ENCODE data around the gene PRAC2. TPM values are rescaled to one million over a fixed set of nuclear protein-coding genes. Genes with fewer than 3 reads are reported as not detected.

PRAC2 gene
- total RNA-seq, 1 experiment from 2014 or later: not detected

DNA sequence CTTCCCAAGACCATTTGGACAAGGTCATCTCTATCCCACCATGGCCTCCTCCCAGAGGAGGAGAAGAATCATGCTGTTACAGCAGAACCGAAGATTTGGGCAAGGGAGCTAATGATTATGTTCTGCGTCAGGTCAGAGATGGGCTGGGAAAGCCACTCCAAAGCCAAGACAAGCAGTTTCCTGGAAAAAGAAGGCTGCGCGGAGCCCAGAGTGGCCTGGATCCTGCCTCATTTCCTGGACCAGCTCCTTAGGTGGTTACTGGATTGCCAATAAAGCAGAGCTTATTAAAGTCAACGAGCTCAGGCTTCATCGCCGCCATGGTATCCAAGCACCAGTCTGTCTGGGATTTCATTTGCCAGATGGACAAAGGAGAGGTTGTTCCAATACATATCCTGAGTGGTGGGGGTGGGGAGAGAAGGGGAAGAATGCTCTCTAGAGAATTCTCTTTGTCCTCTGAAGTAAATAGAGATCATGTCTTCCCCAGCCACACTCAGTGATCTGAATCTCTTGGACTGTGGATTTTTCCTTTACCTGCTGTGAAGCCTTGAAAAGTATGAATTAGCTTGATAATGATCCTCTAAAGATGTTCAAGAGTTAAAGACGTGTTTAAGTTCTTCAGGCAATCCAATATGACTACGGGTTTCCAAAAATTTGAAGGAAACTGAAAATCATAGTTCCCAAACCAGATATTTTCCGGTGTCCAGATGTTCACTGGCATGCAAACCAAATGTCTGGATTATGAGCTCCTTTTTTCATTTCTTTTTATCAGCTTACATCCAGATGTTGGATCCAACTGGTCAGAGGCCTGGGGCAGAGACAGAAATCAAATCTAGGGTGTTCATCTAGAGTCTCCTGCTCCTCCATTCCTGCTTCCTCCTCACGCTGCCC is 18.4 kb upstream of the PRAC2 start:
- no peaks in the 10 kb centered on the region for H3K9me3 ChIP-seq (ENCODE audit: control insufficient read depth, insufficient read depth, low read depth, low read length)
- no peaks in the 10 kb centered on the region for H3K27me3 ChIP-seq (ENCODE audit: control insufficient read depth, insufficient read depth, low read length)
- BruUV-seq (replicated peaks): no TSS peak
- intact Hi-C loops (cut with micrococcal nuclease; ENCODE audit: unreplicated experiment) (no loop called here), in situ Hi-C loops (cut with HindIII; ENCODE audit: low pct_unique_long_range_greater_than_20kb, low sequenced_read_pairs) (no loop called here)
- no peaks in the 10 kb centered on the region for H3K36me3 ChIP-seq (ENCODE audit: control insufficient read depth, insufficient read depth, low read length)
- POLR2A ChIA-PET: interaction anchor here (0.5 to 0.6 kb wide), 4 partner anchors 52 to 184 kb away, joined by 3 to 5 read pairs (median 3); no protein-coding TSS in a partner anchor
- TF ChIP-seq POLR2AphosphoS5 (IDR thresholded peaks at IDR 0.05; ENCODE audit: low read depth, low read length): no peak
- TF ChIP-seq SIN3A (IDR thresholded peaks at IDR 0.05; ENCODE audit: borderline replicate concordance, insufficient read depth, low read depth, low read length): no peak
- TF ChIP-seq, protein P1, sequence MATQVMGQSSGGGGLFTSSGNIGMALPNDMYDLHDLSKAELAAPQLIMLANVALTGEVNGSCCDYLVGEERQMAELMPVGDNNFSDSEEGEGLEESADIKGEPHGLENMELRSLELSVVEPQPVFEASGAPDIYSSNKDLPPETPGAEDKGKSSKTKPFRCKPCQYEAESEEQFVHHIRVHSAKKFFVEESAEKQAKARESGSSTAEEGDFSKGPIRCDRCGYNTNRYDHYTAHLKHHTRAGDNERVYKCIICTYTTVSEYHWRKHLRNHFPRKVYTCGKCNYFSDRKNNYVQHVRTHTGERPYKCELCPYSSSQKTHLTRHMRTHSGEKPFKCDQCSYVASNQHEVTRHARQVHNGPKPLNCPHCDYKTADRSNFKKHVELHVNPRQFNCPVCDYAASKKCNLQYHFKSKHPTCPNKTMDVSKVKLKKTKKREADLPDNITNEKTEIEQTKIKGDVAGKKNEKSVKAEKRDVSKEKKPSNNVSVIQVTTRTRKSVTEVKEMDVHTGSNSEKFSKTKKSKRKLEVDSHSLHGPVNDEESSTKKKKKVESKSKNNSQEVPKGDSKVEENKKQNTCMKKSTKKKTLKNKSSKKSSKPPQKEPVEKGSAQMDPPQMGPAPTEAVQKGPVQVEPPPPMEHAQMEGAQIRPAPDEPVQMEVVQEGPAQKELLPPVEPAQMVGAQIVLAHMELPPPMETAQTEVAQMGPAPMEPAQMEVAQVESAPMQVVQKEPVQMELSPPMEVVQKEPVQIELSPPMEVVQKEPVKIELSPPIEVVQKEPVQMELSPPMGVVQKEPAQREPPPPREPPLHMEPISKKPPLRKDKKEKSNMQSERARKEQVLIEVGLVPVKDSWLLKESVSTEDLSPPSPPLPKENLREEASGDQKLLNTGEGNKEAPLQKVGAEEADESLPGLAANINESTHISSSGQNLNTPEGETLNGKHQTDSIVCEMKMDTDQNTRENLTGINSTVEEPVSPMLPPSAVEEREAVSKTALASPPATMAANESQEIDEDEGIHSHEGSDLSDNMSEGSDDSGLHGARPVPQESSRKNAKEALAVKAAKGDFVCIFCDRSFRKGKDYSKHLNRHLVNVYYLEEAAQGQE (IDR thresholded peaks at IDR 0.05; ENCODE audit: insufficient read depth in 1 of 2, low read depth in 2 of 2, low read length in 1 of 2): no peak
- TF ChIP-seq, protein P2, sequence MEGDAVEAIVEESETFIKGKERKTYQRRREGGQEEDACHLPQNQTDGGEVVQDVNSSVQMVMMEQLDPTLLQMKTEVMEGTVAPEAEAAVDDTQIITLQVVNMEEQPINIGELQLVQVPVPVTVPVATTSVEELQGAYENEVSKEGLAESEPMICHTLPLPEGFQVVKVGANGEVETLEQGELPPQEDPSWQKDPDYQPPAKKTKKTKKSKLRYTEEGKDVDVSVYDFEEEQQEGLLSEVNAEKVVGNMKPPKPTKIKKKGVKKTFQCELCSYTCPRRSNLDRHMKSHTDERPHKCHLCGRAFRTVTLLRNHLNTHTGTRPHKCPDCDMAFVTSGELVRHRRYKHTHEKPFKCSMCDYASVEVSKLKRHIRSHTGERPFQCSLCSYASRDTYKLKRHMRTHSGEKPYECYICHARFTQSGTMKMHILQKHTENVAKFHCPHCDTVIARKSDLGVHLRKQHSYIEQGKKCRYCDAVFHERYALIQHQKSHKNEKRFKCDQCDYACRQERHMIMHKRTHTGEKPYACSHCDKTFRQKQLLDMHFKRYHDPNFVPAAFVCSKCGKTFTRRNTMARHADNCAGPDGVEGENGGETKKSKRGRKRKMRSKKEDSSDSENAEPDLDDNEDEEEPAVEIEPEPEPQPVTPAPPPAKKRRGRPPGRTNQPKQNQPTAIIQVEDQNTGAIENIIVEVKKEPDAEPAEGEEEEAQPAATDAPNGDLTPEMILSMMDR (IDR thresholded peaks at IDR 0.05): no peak
- no peak for TF ChIP-seq TCF7L2 (IDR thresholded peaks at IDR 0.05; ENCODE audit: low read depth, low read length)
- CTCF ChIA-PET: interaction anchor here (0.6 to 2.0 kb wide), 4 partner anchors 11 to 26 kb away, joined by 3 to 7 read pairs (median 5); no protein-coding TSS in a partner anchor
- no peak overlapping the region for H3K4me3 ChIP-seq (ENCODE audit: low read depth in 2 of 2, low read length in 2 of 2)
- H3K4me1 ChIP-seq (ENCODE audit: control insufficient read depth, insufficient read depth, low read length): no peaks in the 10 kb centered on the region
- ATAC-seq (no peak), DNase-seq (ENCODE audit: low read depth, low spot score) (no peak)
- no peak overlapping the region for H3K27ac ChIP-seq (ENCODE audit: low read length)

DNA sequence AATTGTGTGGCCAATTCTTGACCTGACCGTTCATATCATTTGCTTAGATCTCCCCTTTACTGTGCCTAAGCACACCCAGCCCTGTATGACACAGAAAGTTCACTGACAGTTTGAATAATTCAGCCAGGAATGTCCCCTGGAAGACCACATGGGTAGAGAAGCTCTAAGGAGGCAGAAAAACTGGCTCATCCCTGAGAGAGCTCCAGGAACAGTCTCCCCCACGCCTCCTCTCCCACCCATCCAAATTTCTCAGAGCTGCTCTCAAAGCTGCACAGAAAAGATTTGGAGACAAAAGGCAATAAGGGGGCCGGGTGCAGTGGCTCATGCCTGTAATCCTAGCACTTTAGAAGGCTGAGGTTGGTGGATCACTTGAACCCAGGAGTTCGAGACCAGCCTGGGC is 11.9 kb upstream of the PRAC2 start:
- in situ Hi-C loops (cut with HindIII; ENCODE audit: low pct_unique_long_range_greater_than_20kb, low sequenced_read_pairs) (no loop called here), intact Hi-C loops (cut with micrococcal nuclease; ENCODE audit: unreplicated experiment) (no loop called here)
- no peaks in the 10 kb centered on the region; the same call in 1 of the 2 replicates for H3K27me3 ChIP-seq (ENCODE audit: control insufficient read depth, insufficient read depth, low read length)
- no TSS peak for BruUV-seq (replicated peaks)
- H3K4me3 ChIP-seq (ENCODE audit: low read depth in 2 of 2, low read length in 2 of 2): no peak overlapping the region
- TF ChIP-seq, protein P1 (IDR thresholded peaks at IDR 0.05; ENCODE audit: insufficient read depth in 1 of 2, low read depth in 2 of 2, low read length in 1 of 2): no peak
- TF ChIP-seq, protein P2 (IDR thresholded peaks at IDR 0.05): no peak
- TF ChIP-seq TCF7L2 (IDR thresholded peaks at IDR 0.05; ENCODE audit: low read depth, low read length) (no peak), POLR2AphosphoS5 (IDR thresholded peaks at IDR 0.05; ENCODE audit: low read depth, low read length) (no peak), SIN3A (IDR thresholded peaks at IDR 0.05; ENCODE audit: borderline replicate concordance, insufficient read depth, low read depth, low read length) (no peak)
- CTCF ChIA-PET: no interaction called here
- H3K27ac ChIP-seq (ENCODE audit: low read length): no peak overlapping the region
- DNase-seq (ENCODE audit: low read depth, low spot score) (no peak), ATAC-seq (no peak)
- POLR2A ChIA-PET: interaction anchor here (0.7 kb wide), 1 partner anchor 22 kb away, joined by 13 read pairs; no protein-coding TSS in a partner anchor
- H3K4me1 ChIP-seq (ENCODE audit: control insufficient read depth, insufficient read depth, low read length): no peaks in the 10 kb centered on the region
- H3K36me3 ChIP-seq (ENCODE audit: control insufficient read depth, insufficient read depth, low read length): no peaks in the 10 kb centered on the region
- no peaks in the 10 kb centered on the region for H3K9me3 ChIP-seq (ENCODE audit: control insufficient read depth, insufficient read depth, low read depth, low read length)
